ENCODE data around the gene FAS.

Gene FAS

DNA sequence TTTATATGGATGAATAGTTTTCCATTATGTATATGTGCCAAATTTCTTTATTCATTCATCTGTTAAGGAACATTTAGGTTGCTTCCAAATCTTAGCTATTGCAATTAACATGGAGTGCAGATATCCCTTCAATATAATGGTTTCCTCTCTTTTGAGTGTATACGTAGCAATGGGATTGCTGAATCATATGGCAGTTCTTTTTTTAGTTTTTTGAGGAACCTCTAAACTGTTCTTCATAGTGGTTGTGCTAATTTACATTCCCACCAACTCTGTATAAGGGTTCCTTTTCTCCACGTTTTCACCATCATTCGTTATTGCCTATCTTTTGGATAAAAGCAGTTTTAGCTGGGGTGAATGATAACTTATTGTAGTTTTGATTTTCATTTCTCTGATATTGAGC lies 46.5 kb downstream of the FAS start:
- no peak for DNase-seq (ENCODE audit: low read depth)

DNA sequence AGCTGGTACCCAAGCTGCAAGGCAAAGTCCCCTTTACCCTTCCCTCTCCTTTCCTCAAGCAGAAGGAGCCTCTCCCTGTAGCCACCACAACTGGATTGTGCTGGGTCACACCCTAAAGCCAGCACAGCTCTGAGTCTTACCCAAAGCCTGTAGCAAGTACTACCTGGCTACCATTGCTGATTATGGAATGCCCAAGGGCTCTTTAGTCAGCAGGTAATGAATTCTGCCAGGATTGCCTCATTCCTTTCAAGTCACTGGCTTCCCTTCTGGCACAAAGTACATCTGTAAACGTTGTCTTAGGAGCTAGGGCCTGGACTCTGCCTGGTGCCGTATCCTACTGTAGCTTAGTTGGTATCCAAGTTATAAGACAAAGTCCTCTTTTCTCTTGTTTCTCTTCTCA lies 52.0 kb downstream of the FAS start:
- no peak for DNase-seq (ENCODE audit: low read depth)

DNA sequence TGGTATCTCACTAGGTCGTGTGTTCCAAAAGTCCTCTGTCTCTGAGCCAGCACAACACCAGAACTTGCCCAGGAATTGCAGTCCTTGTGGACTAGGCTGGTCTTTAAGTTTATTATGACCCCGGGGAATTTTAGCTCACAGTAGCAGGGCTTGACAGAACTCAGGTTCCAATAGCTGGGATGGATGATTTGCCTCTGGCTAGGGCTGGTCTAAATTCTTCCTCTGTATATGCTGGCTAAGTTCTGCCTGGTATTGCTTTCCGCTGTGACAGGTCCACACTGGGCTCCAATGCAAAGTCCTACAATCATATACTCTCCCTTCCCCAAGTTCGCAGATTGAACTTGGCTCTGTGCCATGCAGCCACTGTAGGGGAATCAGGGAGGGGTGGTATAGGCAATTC lies 52.5 kb downstream of the FAS start:
- no peak for DNase-seq (ENCODE audit: low read depth)

GRCh38 chr10:89047397-89047796 lies 56.8 kb downstream of the FAS start:
- DNase-seq (ENCODE audit: low read depth), result no peak

- no peak for DNase-seq (ENCODE audit: low read depth)
Measured at GRCh38 chr10:89051593-89051992, 61.0 kb downstream of the FAS start.

DNA sequence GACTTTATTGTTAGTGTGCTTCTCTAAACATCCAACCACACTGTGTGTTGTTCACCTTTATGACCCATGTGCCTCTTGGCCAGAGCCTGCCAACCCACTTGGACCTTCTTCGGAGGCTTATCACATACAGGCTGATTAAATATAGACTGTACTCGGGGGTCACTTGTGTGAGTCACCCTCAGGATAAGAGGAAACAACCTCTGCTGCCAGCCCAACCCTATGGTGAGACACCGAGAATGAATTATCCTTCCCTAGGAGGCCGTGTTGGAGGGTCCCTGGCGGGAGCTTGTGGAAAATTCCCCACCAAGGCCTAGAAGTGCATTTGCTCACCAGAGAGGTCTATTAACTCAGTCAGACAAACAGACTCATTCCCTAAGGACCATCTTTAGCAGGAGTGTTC lies 63.0 kb downstream of the FAS start:
- DNase-seq (ENCODE audit: low read depth), result no peak

GRCh38 chr10:89055159-89055558 lies 64.6 kb downstream of the FAS start:
- DNase-seq (ENCODE audit: low read depth), result no peak

GRCh38 chr10:89062861-89063260 lies 72.3 kb downstream of the FAS start:
- DNase-seq (ENCODE audit: low read depth), result no peak

DNA sequence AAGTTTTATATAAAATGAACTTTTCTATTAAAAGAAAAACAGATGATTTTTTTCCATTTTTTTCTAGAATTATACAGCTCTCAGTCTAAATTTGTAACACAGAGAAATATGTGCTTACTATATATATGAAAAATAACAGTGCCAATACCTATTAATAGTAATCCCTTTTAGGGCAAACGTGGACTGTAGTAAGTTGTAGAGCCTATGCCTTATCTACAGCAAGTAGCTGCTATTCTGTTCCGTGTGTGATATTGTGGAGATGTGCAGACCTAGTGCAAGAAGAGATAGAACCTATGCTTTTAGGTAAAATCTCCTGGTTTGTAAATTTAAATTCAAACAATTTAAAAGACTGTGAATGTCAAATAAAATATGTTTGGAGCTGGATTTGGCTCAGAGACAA lies 72.9 kb downstream of the FAS start:
- DNase-seq (ENCODE audit: low read depth), result no peak

DNA sequence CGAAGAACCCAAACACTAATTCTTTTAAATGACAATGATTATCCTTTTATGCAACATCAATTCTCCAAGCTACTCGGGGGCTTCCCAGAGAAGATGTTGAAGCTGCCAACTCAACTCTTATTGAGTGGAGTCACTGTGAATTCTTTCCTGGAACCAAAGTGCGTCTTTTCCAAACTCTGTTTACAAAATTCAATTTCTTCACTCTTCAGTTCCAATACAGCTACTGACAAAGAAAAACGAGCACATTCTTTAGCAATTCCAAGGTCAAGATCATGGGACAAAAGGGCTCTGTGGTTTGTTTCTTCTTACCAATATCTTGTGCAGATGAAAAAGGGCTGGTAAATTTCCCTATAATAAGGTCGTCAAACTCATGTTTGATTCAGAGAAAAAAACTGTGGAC lies 74.2 kb downstream of the FAS start:
- DNase-seq (ENCODE audit: low read depth), result no peak

Measured in activated T-helper 9 cell treated with anti-CD3 and anti-CD28 coated beads, Interleukin-2, amount 50 U/mL, for 16 hours (primary cell).